IPS DF 6.9 (cell line): Measurements from ENCODE around the gene METTL27.

Experiments used
- DNase-seq: peaks from one replicate; pipeline ENCODE4 v3.0.0-alpha.2; 2013; ENCODE audit warnings: low read depth, low spot score
- H3K27ac ChIP-seq: one replicate; pipeline ENCODE4 v1.5.1; 2013; ENCODE audit warnings: low read length, control low read depth
- H3K27me3 ChIP-seq: 2 replicates; pipeline ENCODE4 v1.6.1; 2013; ENCODE audit warnings: mild to moderate bottlenecking, low read length; ENCODE audit not compliant: control insufficient read depth, insufficient read depth
- H3K36me3 ChIP-seq: 2 replicates; pipeline ENCODE4 v1.6.1; 2013; ENCODE audit warnings: low read length; ENCODE audit not compliant: control insufficient read depth, insufficient read depth
- H3K4me1 ChIP-seq: 2 replicates; pipeline ENCODE4 v1.6.1; 2013; ENCODE audit warnings: low read length; ENCODE audit not compliant: control insufficient read depth, insufficient read depth
- H3K4me3 ChIP-seq: 2 replicates; pipeline ENCODE4 v1.5.1; 2013; ENCODE audit warnings: mild to moderate bottlenecking, low read length
- H3K9me3 ChIP-seq: 2 replicates; pipeline ENCODE4 v1.6.1; 2013; ENCODE audit warnings: low read length, inconsistent platforms; ENCODE audit not compliant: control insufficient read depth, insufficient read depth
- WGBS: extraction: QIAGEN DNeasy Blood & Tissue Kit; methylation state at CpG from one replicate; pipeline ENCODE4 v1.1.7; 2013; ENCODE audit warnings: mixed read lengths, missing lambda C conversion rate; ENCODE audit not compliant: insufficient read length, insufficient coverage; 5-methylcytosine and 5-hydroxymethylcytosine counted together

Gene METTL27

GRCh38 chr7:73834626-73835191, 7.6 kb downstream of the METTL27 start:
- H3K36me3 ChIP-seq: no peaks in the 10 kb centered on the region
- no peaks in the 10 kb centered on the region for H3K27me3 ChIP-seq
- no peaks in the 10 kb centered on the region for H3K9me3 ChIP-seq
- H3K4me3 ChIP-seq: no peak overlapping the region
- WGBS: no CpG with 5 or more reads among the region's 11 CpGs
- DNase-seq: no peak
- H3K4me1 ChIP-seq: peaks cover 10% of the 10 kb centered on the region
- H3K27ac ChIP-seq: no peak overlapping the region

DNA sequence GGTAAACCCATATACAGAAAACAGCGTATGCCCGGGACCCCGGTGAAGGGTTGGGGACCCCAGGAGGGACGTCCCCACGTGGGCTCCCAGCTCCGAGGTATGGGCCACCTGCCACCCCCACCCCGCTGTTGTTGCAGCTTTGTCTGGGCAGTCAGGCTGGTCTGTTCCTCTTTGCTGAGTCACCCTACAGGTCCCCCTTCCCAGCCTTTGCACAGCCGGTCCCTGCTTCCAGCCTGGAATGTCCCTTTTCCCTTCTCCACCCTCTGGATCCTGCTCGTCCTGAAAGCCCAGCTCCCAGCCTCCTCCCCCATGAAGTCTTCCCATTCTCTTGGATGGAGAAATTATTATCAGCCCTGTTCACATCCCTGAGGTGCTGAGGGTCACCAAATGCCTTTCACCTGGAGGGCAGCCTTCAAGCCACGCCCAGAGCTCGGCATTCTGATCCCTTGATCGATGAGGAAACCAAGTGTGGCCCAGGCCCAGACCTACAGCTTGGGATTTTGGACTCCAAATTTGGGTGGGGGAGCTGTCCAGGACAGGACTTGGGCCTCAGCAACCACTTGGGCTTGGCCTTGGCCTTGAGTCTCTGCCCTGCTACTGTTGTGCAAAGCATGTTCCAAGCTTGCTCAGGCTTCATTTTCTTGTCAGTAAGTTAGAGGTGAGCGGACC, 8.9 kb downstream of the METTL27 start:
- WGBS: no CpG with 5 or more reads among the region's 13 CpGs
- H3K9me3 ChIP-seq: no peaks in the 10 kb centered on the region
- no peak for DNase-seq
- no peak overlapping the region for H3K27ac ChIP-seq
- H3K4me1 ChIP-seq: peaks cover 16% of the 10 kb centered on the region
- no peak overlapping the region for H3K4me3 ChIP-seq
- no peaks in the 10 kb centered on the region for H3K27me3 ChIP-seq
- H3K36me3 ChIP-seq: no peaks in the 10 kb centered on the region

- Histone ChIP-seq H3K9me3 (no peaks in the 10 kb centered on the region), H3K4me1 (peaks cover 17% of the 10 kb centered on the region), H3K27me3 (no peaks in the 10 kb centered on the region), H3K4me3 (no peak overlapping the region), H3K27ac (no peak overlapping the region), H3K36me3 (no peaks in the 10 kb centered on the region)
- no CpG with 5 or more reads among the region's 13 CpGs for WGBS
- DNase-seq: no peak
Measured at GRCh38 chr7:73832806-73833205, 9.5 kb downstream of the METTL27 start.

- Histone ChIP-seq H3K4me1 (peaks cover 22% of the 10 kb centered on the region), H3K27me3 (no peaks in the 10 kb centered on the region), H3K9me3 (no peaks in the 10 kb centered on the region), H3K4me3 (peak overlapping the region; percentile 43; the same call in 1 of the 2 replicates), H3K27ac (no peak overlapping the region), H3K36me3 (no peaks in the 10 kb centered on the region)
- no peak for DNase-seq
- no CpG with 5 or more reads among the region's 16 CpGs for WGBS
Measured at GRCh38 chr7:73831834-73832651, 10.3 kb downstream of the METTL27 start.

GRCh38 chr7:73831584-73831833, 10.8 kb downstream of the METTL27 start:
- WGBS: no CpG with 5 or more reads among the region's 16 CpGs
- DNase-seq: no peak
- Histone ChIP-seq H3K27ac (no peak overlapping the region), H3K4me1 (peaks cover 22% of the 10 kb centered on the region), H3K36me3 (no peaks in the 10 kb centered on the region), H3K27me3 (no peaks in the 10 kb centered on the region), H3K4me3 (peak overlapping the region; percentile 43; the same call in 1 of the 2 replicates), H3K9me3 (no peaks in the 10 kb centered on the region)

- H3K9me3 ChIP-seq: no peaks in the 10 kb centered on the region
- no peak for DNase-seq
- no CpG with 5 or more reads among the region's 42 CpGs for WGBS
- H3K36me3 ChIP-seq: no peaks in the 10 kb centered on the region
- H3K27ac ChIP-seq: no peak within 1 kb of the TSS
- H3K4me1 ChIP-seq: peaks cover 22% of the 10 kb centered on the region
- H3K4me3 ChIP-seq: peak within 1 kb of the TSS; percentile 43; the same call in 1 of the 2 replicates
- H3K27me3 ChIP-seq: no peaks in the 10 kb centered on the region
Measured at GRCh38 chr7:73830681-73831583, 11.4 kb downstream of the METTL27 start, which contains the start of gene CLDN4. CLDN4 (plus strand) TSS chr7:73830996; CDS start chr7:73831202, 206 bp downstream.

DNA sequence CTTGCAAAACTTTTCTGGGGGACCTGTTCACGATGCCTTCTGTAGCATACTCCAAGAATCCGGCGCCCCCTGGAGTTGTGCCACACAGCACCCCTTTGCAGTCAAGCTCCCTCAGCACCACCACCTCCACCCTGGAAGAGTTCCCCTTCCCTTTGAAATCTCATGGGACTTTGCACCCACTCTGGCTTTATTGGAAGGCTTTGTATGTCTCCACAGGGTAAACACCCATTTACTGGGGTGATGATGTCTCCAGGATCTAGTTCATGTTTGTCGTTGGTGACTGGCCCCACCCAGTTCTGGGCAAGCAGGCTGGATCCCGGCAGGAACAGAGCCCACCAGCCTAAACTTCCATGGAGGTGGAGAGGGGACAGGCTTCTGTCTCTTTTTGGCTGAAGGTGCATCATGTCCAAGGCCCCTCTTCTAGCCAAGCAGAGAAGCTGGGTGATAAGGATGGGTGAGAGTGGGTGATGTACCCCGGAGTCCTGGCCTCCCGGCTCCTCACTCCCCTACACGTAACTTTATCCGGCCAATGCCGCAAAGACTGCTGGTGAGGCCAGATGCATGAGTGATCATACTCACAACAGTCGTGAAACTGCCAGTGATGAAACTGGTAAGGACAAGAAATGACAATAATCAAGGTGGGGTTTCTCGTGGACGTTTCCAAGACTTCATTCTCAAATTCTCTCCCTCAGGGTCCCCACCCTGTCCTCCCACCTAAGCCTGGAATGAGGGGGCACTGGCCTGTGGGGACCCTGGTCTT, 12.2 kb downstream of the METTL27 start:
- no peak overlapping the region for H3K27ac ChIP-seq
- no peak for DNase-seq
- no peaks in the 10 kb centered on the region for H3K27me3 ChIP-seq
- no CpG with 5 or more reads among the region's 13 CpGs for WGBS
- H3K4me1 ChIP-seq: peaks cover 22% of the 10 kb centered on the region
- H3K36me3 ChIP-seq: no peaks in the 10 kb centered on the region
- no peak overlapping the region for H3K4me3 ChIP-seq
- H3K9me3 ChIP-seq: no peaks in the 10 kb centered on the region

- Histone ChIP-seq H3K9me3 (no peaks in the 10 kb centered on the region), H3K36me3 (no peaks in the 10 kb centered on the region), H3K27ac (no peak overlapping the region), H3K27me3 (no peaks in the 10 kb centered on the region), H3K4me1 (peaks cover 22% of the 10 kb centered on the region), H3K4me3 (no peak overlapping the region)
- WGBS: no CpG with 5 or more reads among the region's 7 CpGs
- DNase-seq: no peak
Measured at GRCh38 chr7:73829505-73829904, 12.8 kb downstream of the METTL27 start.

- Histone ChIP-seq H3K36me3 (no peaks in the 10 kb centered on the region), H3K27me3 (no peaks in the 10 kb centered on the region), H3K9me3 (no peaks in the 10 kb centered on the region), H3K4me3 (no peak overlapping the region), H3K27ac (no peak overlapping the region), H3K4me1 (peaks cover 22% of the 10 kb centered on the region)
- no peak for DNase-seq
- no CpG with 5 or more reads among the region's 5 CpGs for WGBS
Measured at GRCh38 chr7:73828972-73829371, 13.3 kb downstream of the METTL27 start.
